Endometrial microvascular endothelial cells (primary cell): ENCODE results near the gene ARL5C. TPM values are rescaled to one million over a fixed set of nuclear protein-coding genes. Genes with fewer than 3 reads are reported as not detected.
"Not testable (repeated sequence)": the region's sequence is repeated elsewhere in the genome, so short reads cannot be mapped to it uniquely, and the experiment has no call there.

Source experiments
- in situ Hi-C: cut with HindIII; loops from 2 replicates; pipeline ENCODE4 v1.10.0; 2017; ENCODE audit warnings: low sequenced_read_pairs, low pct_unique_long_range_greater_than_20kb; ENCODE audit errors: inconsistent ontology term
- total RNA-seq: library from RNA; depleted of rRNA; stranded (reverse); fragments of >200 nt; gene quantifications from one replicate; pipeline ENCODE4 v1.2.3, GENCODE V29; 2015; ENCODE audit errors: inconsistent ontology term

Gene ARL5C
- total RNA-seq, 1 donor from 2014 or later = not detected

DNA sequence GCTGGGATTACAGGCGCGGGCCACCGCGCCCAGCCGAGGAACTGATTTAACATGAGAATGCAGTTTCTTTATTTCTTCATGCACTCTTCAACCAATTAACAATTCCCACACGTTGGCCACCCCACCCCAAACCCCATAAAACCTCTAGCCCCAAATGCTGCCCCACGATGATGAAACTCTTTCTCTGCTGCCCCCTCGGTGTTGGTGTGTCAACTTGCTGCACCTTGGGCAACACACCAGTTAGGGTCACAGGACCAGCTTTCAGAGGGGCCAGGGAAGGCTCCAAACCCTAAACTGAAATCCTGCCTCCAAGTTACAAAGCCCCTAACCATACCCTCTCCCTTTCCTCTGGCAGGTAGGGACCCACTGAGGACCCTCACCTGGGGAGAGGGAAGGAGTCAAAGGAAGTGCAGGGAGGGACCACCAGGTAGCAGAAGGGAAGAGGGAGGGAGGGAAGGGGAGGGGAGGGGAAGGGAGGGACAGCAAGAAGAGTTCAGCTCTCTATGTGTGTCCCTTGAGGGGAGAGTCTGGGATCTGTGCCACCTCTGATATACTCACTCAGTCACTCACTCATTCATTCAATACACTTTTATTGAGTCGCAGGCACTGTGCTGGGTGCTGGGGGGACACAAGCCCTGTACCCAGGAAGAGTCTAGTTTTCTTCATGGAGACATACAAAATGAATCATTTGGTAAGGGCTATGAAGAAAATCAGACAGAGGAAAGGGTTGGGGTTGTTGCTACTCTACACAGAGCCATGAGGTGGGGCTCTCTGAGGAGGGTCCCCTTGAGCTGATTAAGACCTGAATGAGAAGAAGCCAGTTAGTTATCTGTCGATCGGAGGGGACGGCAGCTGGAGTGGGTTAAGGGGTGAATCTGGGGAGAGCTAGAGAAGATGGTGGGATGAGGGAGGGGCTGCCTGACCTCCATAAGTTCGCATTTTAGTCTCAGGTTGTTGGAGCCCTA, 18.5 kb downstream of the ARL5C start:
- in situ Hi-C loops = no loop called here

DNA sequence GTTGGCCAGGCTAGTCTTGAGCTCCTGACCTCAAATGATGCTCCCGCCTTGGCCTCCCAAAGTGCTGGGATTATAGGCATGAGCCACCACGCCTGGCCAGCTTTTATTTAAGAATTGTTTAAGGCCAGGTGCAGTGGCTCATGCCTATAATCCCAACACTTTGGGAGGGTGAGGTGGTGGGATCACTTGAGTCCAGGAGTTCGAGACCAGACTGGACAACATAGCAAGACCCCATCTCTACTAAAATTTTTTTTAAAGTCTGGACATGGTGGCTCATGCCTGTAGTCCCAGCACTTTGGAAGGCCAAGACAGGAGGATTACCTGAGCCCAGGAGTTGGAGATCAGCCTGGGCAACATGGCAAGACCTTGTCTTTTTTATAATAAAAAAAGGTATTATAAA, 19.7 kb downstream of the ARL5C start:
- in situ Hi-C loops = no loop called here

- in situ Hi-C loops = no loop called here
Measured at GRCh38 chr17:39145143-39145542, 20.8 kb downstream of the ARL5C start.

- in situ Hi-C loops = no loop called here
Measured at GRCh38 chr17:39144416-39144840, 21.5 kb downstream of the ARL5C start.

DNA sequence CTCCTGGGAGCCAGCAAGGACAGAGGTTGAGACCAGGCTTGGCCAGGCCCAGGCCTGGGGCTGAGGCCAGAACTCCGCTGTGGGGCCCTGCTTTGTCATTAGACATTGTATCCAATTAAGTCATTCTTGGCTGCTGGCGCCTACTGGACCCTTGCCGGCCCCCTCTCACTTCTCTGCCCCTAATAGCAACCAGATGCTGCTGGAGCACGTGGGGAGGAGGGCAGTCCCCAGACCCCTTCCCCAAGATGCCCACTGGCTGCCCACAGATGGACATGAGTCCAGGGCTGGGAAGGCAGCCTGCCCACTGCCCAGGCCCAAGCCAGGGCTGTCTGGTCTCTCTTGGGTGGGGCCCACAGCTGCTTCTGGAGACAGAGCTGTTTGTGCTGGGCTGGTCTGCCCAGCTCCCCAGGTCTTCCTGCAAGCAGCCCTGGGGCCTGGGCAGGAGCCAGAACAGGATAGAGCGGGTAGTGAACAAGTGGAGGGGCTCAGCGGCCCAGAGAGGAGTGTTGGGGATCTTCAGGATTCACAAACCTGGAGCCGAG, 22.3 kb downstream of the ARL5C start:
- in situ Hi-C loops = no loop called here

GRCh38 chr17:39141915-39142664, 23.9 kb downstream of the ARL5C start:
- in situ Hi-C loops = no loop called here

- in situ Hi-C loops = no loop called here
Measured at GRCh38 chr17:39141294-39141693, 24.7 kb downstream of the ARL5C start.

GRCh38 chr17:39139561-39139960, 26.4 kb downstream of the ARL5C start:
- in situ Hi-C loops = no loop called here

- in situ Hi-C loops = no loop called here
Measured at GRCh38 chr17:39139161-39139511, 26.8 kb downstream of the ARL5C start.

DNA sequence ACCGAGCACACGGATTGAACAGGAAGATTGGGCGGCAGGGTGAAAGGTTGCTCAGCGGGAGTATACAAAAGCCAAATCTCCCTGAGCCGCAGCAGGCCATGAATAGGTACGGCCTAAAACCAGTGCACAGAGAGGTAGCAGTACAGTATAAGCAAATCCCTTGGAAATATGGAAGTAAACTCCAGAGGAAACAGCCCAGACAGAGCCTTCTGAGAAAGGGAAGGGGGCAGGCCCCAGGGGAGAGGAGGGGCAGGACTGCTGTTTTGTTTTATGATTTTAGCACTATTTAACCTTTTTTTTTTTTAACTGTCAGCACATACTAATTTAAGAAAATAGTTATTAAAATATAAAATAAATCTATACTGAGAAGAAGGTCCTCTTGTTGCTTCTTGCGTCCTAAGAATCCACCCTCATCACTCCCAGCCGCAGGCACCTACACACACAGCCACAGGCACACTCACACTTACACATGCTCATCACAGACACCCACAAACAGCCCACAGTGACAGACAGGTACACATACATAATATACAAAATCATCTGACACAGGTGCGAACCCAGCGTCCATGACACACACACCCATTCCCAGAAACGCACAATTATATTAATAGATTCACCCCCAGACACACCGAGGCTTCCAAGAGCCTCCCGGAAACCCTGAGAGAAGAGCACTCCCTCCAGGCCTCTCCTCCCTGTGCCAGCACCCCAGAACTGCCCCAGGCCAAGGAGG, 27.4 kb downstream of the ARL5C start:
- in situ Hi-C loops = no loop called here

GRCh38 chr17:39134878-39135277, 31.1 kb downstream of the ARL5C start:
- in situ Hi-C loops = no loop called here

DNA sequence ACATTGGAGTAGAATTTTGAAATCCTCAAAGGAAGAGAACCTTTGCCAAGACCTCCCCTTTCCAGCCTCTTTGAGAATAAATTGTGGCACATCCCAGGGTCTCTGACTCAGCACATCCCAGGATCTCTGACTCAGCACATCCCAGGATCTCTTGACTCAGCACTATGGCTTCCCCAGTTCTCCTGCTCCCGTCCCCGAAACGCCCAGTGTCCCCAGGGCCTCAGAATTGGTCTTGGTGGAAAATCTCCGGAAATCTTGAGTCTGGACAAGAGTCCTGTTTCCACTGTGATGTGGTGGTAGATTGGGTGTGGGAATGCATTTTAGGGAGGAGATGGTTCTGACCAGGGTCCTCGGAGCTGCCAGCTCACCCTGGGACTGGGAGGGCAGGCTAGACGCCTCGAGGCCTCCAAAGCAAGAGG, 33.8 kb downstream of the ARL5C start:
- in situ Hi-C loops = no loop called here

- in situ Hi-C loops = no loop called here
Measured at GRCh38 chr17:39131616-39132015, 34.3 kb downstream of the ARL5C start.

DNA sequence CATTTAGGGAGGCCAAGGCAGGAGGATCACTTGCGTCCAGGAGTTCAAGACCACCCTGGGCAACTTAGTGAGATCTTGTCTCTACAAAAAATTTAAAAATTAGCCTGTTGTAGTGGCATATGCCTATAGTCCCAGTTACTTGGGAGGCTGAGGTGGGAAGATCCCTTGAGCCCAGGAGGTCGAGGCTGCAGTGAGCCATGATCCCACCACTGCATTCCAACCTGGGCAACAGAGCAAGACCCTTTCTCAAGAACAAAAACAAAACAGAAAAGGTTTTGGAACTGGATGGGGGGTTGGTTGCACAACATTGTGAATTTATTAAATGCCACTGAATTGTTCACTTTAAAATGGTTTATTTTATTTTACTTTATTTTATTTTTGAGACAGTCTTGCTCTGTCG, 35.8 kb downstream of the ARL5C start:
- in situ Hi-C loops = no loop called here

- in situ Hi-C loops = not testable (repeated sequence)
Measured at GRCh38 chr17:39129544-39129943, 36.4 kb downstream of the ARL5C start.

GRCh38 chr17:39126436-39126835, 39.5 kb downstream of the ARL5C start:
- in situ Hi-C loops = no loop called here

DNA sequence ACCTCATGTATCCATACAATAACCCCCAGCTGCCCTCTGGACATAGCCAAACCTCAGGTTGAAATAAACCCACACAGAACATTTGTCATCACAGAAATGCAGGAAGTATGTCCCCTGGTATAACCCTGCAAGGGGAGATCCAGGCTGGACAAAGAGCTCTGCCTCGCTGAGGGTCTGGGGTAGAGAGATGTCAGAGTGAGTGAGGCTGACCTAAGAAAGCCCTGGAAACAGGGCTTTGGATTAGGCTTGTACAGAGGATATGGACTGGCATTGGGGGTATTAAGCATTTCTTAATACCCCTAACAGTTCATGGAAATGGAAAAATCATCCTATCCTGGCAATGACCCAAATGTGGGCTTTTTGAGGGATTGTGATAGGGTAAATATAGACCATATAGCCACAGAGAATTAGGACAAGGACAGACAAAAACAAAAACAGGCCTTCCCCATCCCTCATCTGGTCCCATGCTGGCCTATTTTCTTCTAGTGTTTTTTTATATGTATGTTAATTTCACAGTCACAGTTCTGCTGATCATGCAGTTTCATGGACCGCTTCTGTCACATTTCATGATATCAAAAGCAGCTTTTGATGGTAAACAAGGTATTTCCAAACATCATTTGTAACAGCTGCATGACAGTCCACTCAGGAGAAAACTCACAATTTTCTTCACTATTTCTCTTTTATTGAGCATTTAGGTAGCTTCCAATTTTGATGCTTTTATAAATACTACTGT, 40.7 kb downstream of the ARL5C start:
- in situ Hi-C loops = no loop called here

GRCh38 chr17:39123627-39124026, 42.3 kb downstream of the ARL5C start:
- in situ Hi-C loops = no loop called here

DNA sequence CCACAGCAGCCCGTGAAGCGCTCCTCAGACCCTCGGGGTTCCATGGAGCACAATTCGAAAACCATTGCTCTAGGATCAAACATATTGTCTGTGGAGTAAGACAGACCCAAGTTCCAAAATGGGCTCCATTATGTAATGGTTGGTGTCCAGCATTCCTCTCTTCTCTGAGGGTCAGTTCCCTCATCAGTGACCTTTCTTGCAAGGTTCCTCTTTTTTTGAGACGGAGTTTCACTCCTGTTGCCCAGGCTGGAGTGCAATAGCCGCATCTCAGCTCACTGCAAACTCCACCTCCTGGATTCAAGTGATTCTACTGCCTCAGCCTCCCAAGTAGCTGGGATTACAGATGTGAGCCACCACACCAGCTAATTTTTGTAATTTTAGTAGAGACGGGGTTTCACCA, 43.0 kb downstream of the ARL5C start:
- in situ Hi-C loops = no loop called here
